A673 (cell line): ENCODE data around the gene MGAT4A. TPM values are rescaled to one million over a fixed set of nuclear protein-coding genes. Genes with fewer than 3 reads are reported as not detected.

Experiments used
- BruUV-seq: library from RNA; stranded (reverse); fragments of 400-500 nt; replicated peaks from 2 replicates; lab custom pipeline; 2021; lab: Mats Ljungman, UMichigan
- CTCF ChIA-PET: fragments of 300-600 bp; sonication (Branson Sonifier 250); formaldehyde crosslinking; loops from one replicate; lab custom pipeline; 2022; ENCODE audit warnings: antibody characterized with exemption; lab: Charles Lee
- POLR2A ChIA-PET: fragments of 300-600 bp; sonication (Branson Sonifier 250); formaldehyde crosslinking; loops from one replicate; lab custom pipeline; 2022; ENCODE audit warnings: antibody characterized with exemption; ENCODE audit not compliant: low non-redundant PET; lab: Charles Lee
- DNase-seq: peaks from one replicate; pipeline ENCODE4 v3.0.0-alpha.2; 2015; ENCODE audit warnings: low spot score
- H3K27ac ChIP-seq: fragments of 200-600 bp; sonication (generic); 2 replicates; pipeline ENCODE4 v1.5.1; 2016; ENCODE audit warnings: mixed run types, low read depth, mild to moderate bottlenecking, mixed read lengths, antibody characterized with exemption, low read length; ENCODE audit not compliant: poor library complexity, severe bottlenecking
- H3K27me3 ChIP-seq: fragments of 200-600 bp; sonication (generic); replicated peaks from 2 replicates; pipeline ENCODE4 v1.6.1; 2017; ENCODE audit warnings: mixed run types, low read depth, mild to moderate bottlenecking, mixed read lengths, antibody characterized with exemption, low read length; ENCODE audit not compliant: insufficient read depth, poor library complexity
- H3K36me3 ChIP-seq: fragments of 200-600 bp; sonication (generic); 2 replicates; pipeline ENCODE4 v1.6.1; 2016; ENCODE audit warnings: mixed run types, mild to moderate bottlenecking, mixed read lengths, antibody characterized with exemption, low read length; ENCODE audit not compliant: insufficient read depth, poor library complexity, severe bottlenecking
- H3K4me1 ChIP-seq: fragments of 200-600 bp; sonication (generic); 2 replicates; pipeline ENCODE4 v1.6.1; 2017; ENCODE audit warnings: mixed run types, mild to moderate bottlenecking, mixed read lengths, antibody characterized with exemption, low read length; ENCODE audit not compliant: insufficient read depth, poor library complexity, severe bottlenecking
- H3K4me3 ChIP-seq: fragments of 200-600 bp; sonication (generic); 2 replicates; pipeline ENCODE4 v1.5.1; 2016; ENCODE audit warnings: low read depth, mixed run types, mild to moderate bottlenecking, mixed read lengths, low read length; ENCODE audit not compliant: poor library complexity, severe bottlenecking
- H3K9me3 ChIP-seq: fragments of 200-600 bp; sonication (generic); 2 replicates; pipeline ENCODE4 v1.6.1; 2016; ENCODE audit warnings: mixed run types, low read depth, mild to moderate bottlenecking, mixed read lengths, antibody characterized with exemption, low read length; ENCODE audit not compliant: poor library complexity, severe bottlenecking
- CTCF ChIP-seq: fragments of 300-800, 200-600 bp; sonication (generic); conservative IDR thresholded peaks from 2 replicates; pipeline ENCODE4 v1.5.1; 2017; ENCODE audit warnings: low read depth, mild to moderate bottlenecking, antibody characterized with exemption, low read length, moderate library complexity, mixed read lengths
- EZH2 ChIP-seq: fragments of 200-600 bp; sonication (generic); IDR thresholded peaks from 2 replicates; pipeline ENCODE4 v1.6.1; 2017; ENCODE audit warnings: borderline replicate concordance, low read depth, mild to moderate bottlenecking, mixed read lengths, antibody characterized with exemption, low read length; ENCODE audit not compliant: poor library complexity, severe bottlenecking
- intact Hi-C: fragments of 100-400 bp; cut with micrococcal nuclease; formaldehyde crosslinking; loops from one replicate; pipeline ENCODE4 v1.10.0; 2022; ENCODE audit not compliant: unreplicated experiment
- total RNA-seq: library from RNA; stranded (reverse); gene quantifications from 2 replicates; pipeline ENCODE4 v1.2.3, GENCODE V29; 2021

The MGAT4A gene
- total RNA-seq, 1 experiment from 2014 or later, result 0.09 TPM

- no peak overlapping the region for H3K4me3 ChIP-seq
- no TSS peak for BruUV-seq
- ChIA-PET POLR2A (no interaction called here), CTCF (no interaction called here)
- intact Hi-C loops, result no loop called here
- no peaks in the 10 kb centered on the region for H3K36me3 ChIP-seq
- no peaks in the 10 kb centered on the region for H3K9me3 ChIP-seq
- TF ChIP-seq CTCF (no peak), EZH2 (no peak)
- no peak for DNase-seq
- H3K27me3 ChIP-seq, result no peaks in the 10 kb centered on the region
- H3K27ac ChIP-seq, result no peak overlapping the region
- H3K4me1 ChIP-seq, result no peaks in the 10 kb centered on the region
Observed at GRCh38 chr2:98750593-98751282, 19.8 kb upstream of the MGAT4A start.

GRCh38 chr2:98749066-98749450, 18.1 kb upstream of the MGAT4A start:
- CTCF ChIA-PET, result no interaction called here

GRCh38 chr2:98748292-98749065, 17.5 kb upstream of the MGAT4A start:
- ChIA-PET CTCF (no interaction called here), POLR2A (no interaction called here)
- DNase-seq, result no peak
- Histone ChIP-seq H3K27ac (no peak overlapping the region), H3K36me3 (no peaks in the 10 kb centered on the region), H3K9me3 (no peaks in the 10 kb centered on the region), H3K4me1 (no peaks in the 10 kb centered on the region), H3K4me3 (no peak overlapping the region), H3K27me3 (no peaks in the 10 kb centered on the region)
- TF ChIP-seq EZH2 (no peak), CTCF (no peak)
- intact Hi-C loops, result no loop called here
- BruUV-seq, result no TSS peak

More at GRCh38 chr2:98749066-98749450, 18.1 kb upstream of the MGAT4A start:
- no peaks in the 10 kb centered on the region for H3K27me3 ChIP-seq
- no peaks in the 10 kb centered on the region for H3K9me3 ChIP-seq
- TF ChIP-seq CTCF, result no peak
- H3K4me3 ChIP-seq, result no peak overlapping the region
- no peak for DNase-seq
- no peak overlapping the region for H3K27ac ChIP-seq
- POLR2A ChIA-PET, result no interaction called here
- H3K36me3 ChIP-seq, result no peaks in the 10 kb centered on the region
- no TSS peak for BruUV-seq
- no peaks in the 10 kb centered on the region for H3K4me1 ChIP-seq
- intact Hi-C loops, result no loop called here
